GM19025 (cell line): ENCODE data around the gene ZNF555.

Source experiments
- ATAC-seq: cut with Tn5 transposase; IDR thresholded peaks from one replicate; pipeline ENCODE4 v1.9.1; 2021; ENCODE audit warnings: mild to moderate bottlenecking, low read depth, moderate library complexity; ENCODE audit not compliant: unreplicated experiment

Gene ZNF555

GRCh38 chr19:2822846-2823245 is 18.4 kb upstream of the ZNF555 start:
- no peak for ATAC-seq

GRCh38 chr19:2823646-2824045 is 17.6 kb upstream of the ZNF555 start:
- no peak for ATAC-seq

GRCh38 chr19:2824129-2824528 is 17.1 kb upstream of the ZNF555 start:
- no peak for ATAC-seq

- no peak for ATAC-seq
Measured at GRCh38 chr19:2827022-2827421, 14.3 kb upstream of the ZNF555 start.

GRCh38 chr19:2827840-2828489 is 13.3 kb upstream of the ZNF555 start:
- ATAC-seq: no peak

GRCh38 chr19:2834294-2834871 is 6.9 kb upstream of the ZNF555 start:
- no peak for ATAC-seq

GRCh38 chr19:2837430-2837829 is 3.8 kb upstream of the ZNF555 start:
- no peak for ATAC-seq

DNA sequence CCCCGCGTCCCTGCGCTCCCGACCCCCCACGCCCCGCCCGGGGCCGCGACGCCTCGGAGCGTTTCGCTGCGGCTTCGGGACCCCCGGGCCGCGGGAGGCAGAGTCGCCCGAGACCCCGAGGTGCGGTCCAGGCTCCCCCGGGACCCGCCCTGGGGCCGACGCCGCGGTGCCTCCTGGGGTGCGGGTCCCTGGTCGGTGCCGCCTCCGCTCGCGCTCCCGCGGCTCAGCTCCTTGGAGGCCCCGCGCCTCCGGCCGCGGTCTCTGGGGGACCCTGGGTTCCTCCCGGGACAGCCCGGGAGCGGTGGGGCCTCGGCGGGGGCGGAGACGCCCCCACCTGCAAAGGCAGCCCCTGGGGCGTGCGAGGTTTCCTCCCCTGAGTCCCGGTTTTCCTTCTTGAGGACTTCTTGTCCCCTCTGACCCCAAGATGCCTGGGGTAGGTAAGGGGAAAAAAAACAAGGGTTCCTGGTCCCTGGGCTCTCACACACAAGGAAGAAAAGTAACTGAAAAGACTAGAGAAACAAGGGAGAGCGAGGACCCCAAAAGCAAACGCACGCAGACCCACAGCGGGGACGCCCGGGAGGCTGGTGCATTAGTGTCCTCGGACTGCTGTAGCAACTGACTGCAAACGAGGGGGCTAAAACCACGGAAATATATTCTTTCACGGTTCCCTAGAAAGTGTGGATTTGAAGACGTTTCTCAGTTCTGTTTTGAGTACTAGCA is 740 bp downstream of the ZNF555 start:
- no peak for ATAC-seq

DNA sequence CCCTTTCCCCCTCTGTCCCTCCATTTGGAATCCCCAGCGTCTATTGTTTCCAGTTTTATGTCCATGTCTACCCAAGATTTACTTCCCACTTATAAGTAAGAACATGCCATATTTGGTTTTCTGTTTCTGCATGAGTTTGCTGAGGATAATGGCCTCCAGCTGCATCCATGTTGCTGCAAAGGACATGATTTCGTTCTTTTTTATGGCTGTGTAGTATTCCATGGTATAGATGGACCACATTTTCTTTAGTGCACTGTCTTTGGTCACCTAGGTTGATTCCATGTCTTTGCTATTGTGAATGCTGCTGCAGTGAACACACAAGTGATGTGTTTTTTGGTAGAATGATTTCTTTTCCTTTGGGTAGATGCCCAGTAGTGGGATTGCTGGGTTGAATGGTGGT is 3.8 kb downstream of the ZNF555 start:
- no peak for ATAC-seq

DNA sequence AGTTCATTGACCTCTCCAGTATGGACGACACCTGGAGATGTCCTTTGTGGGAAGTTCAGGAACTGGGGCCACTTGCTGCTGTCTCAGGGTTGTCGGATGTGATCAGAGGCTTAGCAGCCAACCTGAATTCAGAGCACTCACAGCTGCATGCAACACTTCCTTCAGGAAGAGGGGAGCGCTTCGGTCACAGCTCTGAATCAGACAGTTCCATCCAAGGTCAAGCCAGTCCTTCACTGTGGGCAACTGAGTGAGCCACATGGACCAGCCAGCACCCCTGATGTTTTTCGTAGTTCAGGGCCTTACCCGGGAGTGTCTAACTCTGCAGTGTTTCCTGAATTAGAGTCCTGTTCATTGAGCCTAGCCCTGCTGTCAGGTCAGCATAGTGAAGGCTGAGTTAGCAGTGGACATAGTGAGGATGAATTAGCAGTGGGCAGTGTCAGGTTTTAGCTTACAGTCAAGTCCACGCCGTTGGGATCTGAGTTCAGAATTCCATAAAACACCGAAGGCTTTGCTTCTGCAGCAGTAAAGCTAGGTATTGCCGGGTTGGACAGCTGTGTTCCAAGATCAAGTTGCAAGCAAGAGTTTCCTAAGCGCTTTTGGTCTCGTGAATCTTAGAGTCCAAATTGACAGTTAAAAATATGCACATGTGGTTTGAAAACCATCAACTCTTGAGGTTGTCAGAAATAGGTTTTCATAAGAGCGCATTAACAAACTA is 5.1 kb downstream of the ZNF555 start:
- no peak for ATAC-seq

DNA sequence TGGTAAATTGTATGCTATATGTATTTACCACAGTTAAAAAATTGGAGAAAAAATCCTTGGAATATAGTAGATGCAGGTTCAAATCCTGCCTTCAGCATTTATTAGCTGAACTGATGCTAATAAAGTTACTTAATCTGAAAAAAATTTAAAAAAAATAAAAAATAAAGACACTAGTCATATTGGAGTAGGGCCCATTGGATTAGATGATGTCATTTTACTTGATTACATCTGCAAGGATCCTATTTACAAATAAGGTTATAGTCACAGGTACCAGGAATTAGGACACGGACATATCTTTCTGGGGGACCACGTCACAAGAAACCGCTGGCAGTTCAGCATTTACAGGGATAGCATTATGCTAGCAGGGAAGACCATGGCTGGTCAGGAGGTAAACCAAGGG is 6.2 kb downstream of the ZNF555 start:
- ATAC-seq: no peak

- ATAC-seq: no peak
Measured at GRCh38 chr19:2848616-2849015, 7.3 kb downstream of the ZNF555 start.

- no peak for ATAC-seq
Measured at GRCh38 chr19:2850256-2850925, 9.1 kb downstream of the ZNF555 start.

- ATAC-seq: no peak
Measured at GRCh38 chr19:2852598-2852997, 11.3 kb downstream of the ZNF555 start.

GRCh38 chr19:2853015-2853606 is 11.8 kb downstream of the ZNF555 start:
- ATAC-seq: no peak

- no peak for ATAC-seq
Measured at GRCh38 chr19:2854849-2855248, 13.6 kb downstream of the ZNF555 start.

DNA sequence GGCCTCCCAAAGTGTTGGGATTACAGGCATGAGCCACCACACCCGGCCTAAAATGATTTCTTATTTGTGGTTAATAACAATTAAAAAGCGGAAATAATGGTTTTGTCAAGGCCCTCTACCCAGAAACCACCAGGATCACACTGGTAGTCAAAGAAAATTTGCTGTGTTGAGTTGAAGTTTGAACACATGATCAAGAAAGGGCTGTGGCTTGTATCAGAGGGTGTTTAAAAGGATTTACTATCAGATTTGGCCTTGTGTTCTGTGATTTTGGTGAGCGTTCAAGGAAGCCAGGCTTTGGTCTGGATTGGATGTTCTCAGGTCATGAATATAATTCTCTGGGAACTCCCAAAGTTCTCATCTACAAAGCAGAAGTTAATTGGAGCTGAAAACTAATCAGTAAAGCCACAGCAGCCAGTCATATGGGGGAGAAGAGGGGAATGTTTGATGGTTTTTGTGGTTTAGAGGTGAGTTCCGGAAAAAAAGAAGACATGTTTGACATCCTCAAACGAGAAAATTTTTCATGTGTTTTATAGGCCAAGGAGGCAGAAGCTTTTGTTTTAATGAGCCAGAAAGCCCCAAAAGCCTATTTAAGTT is 15.3 kb downstream of the ZNF555 start:
- ATAC-seq: no peak

DNA sequence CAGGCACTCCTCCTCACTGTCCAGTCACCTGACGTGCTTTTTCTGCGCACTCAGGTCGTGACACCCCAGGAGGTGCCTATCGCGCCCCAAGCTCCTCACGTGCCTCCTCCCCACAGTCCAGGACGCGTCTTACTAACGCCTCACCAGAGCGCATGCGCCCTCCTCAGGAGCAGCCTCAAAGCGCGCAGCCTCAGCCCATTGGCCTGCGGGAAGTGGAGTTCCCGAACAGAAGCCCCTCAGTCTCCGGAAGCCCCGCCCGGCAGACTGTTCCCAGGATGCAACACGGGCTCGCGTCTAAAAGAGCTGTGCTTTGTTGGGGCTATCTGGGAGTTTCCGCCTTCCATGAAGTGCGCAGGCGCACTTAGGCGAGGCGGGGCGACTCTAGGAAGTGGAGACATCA is 17.6 kb downstream of the ZNF555 start:
- ATAC-seq: no peak

- no peak for ATAC-seq
Measured at GRCh38 chr19:2863816-2864215, 22.5 kb downstream of the ZNF555 start.
